Measurements from ENCODE around the gene MYBL2. TPM values are rescaled to one million over a fixed set of nuclear protein-coding genes. Genes with fewer than 3 reads are reported as not detected.

Gene MYBL2
- polyA plus RNA-seq, 1 of the 3 experiments (the other 2 are of a cell fraction), result 9.7 TPM

GRCh38 chr20:43731469-43731868 is 64.6 kb downstream of the MYBL2 start:
- Histone ChIP-seq H3K4me1 (ENCODE audit: control insufficient read depth in 1 of 2, insufficient read depth in 2 of 2, low read depth in 1 of 2, low read length in 1 of 2) (no peaks in the 10 kb centered on the region), H3K27me3 (ENCODE audit: insufficient read depth) (no peaks in the 10 kb centered on the region), H3K27ac (ENCODE audit: low read depth in 2 of 2, low read length in 1 of 2) (no peak overlapping the region), H3K79me2 (ENCODE audit: insufficient read depth) (no peaks in the 10 kb centered on the region), H3K4me2 (peak overlapping the region; percentile 10; the same call in 1 of the 2 replicates), H3K9ac (no peak overlapping the region), H2AFZ (ENCODE audit: low read depth) (no peak overlapping the region), H3K9me3 (no peaks in the 10 kb centered on the region), H4K20me1 (ENCODE audit: insufficient read depth) (no peaks in the 10 kb centered on the region), H3K9me2 (no peaks in the 10 kb centered on the region), H3K36me3 (replicated peaks in 1 of 2; ENCODE audit: control insufficient read depth in 1 of 2, insufficient read depth in 2 of 2, low read length in 1 of 2) (no peaks in the 10 kb centered on the region), H3K4me3 (ENCODE audit: low read depth in 2 of 2, low read length in 1 of 2) (no peak overlapping the region), H3F3A (replicated peaks; ENCODE audit: insufficient read depth) (no peaks in the 10 kb centered on the region)
- TF ChIP-seq RFX5 (IDR thresholded peaks at IDR 0.05; ENCODE audit: low read length) (no peak), GATA2 (CRISPR knock-in tag; IDR thresholded peaks at IDR 0.05) (no peak), REST (IDR thresholded peaks at IDR 0.05; ENCODE audit: low read depth, low read length) (no peak), USF2 (IDR thresholded peaks at IDR 0.05; ENCODE audit: borderline replicate concordance, low read depth, low read length) (no peak), CTCF (IDR thresholded peaks at IDR 0.05) (no peak), MAX (IDR thresholded peaks at IDR 0.05; ENCODE audit: low read depth) (0 out of 2 replicates have a peak, but pooled peaks have one; percentile 28), JUND (IDR thresholded peaks at IDR 0.05) (peak; percentile 43), FOSL2 (IDR thresholded peaks at IDR 0.05; ENCODE audit: borderline replicate concordance, low read depth) (peak; percentile 66; the same call in 1 of the 2 replicates), PBX3 (IDR thresholded peaks at IDR 0.05) (peak; percentile 46), TCF12 (IDR thresholded peaks at IDR 0.05) (peak; percentile 43; the same call in 1 of the 2 replicates), FOXJ3 (CRISPR knock-in tag; IDR thresholded peaks at IDR 0.05) (no peak)
- no peak for DNase-seq
- ChIA-PET CTCF (interaction anchor here (1.0 to 1.4 kb wide), 3 partner anchors 18 to 350 kb away, joined by 3 to 4 read pairs (median 4); no protein-coding TSS in a partner anchor), POLR2A (no interaction called here)
- WGBS (ENCODE audit: low lambda C conversion rate), result 33% methylated on average over 3 of the region's 7 CpGs

Data from SK-N-SH (cell line).